Activated CD4-positive, alpha-beta T cell treated with anti-CD3 and anti-CD28 coated beads, Interleukin-2, amount 50 U/mL, for 16 hours (primary cell): ENCODE measurements around the gene QSER1.
"Not testable (repeated sequence)": the region's sequence is repeated elsewhere in the genome, so short reads cannot be mapped to it uniquely, and the experiment has no call there.

Source experiments
- DNase-seq: peaks from one replicate; pipeline ENCODE4 v3.0.0-alpha.2; 2020

QSER1 gene

GRCh38 chr11:32937283-32937682 lies 44.7 kb downstream of the QSER1 start:
- DNase-seq = not testable (repeated sequence)

- no peak for DNase-seq
Observed at GRCh38 chr11:32939046-32939445, 46.4 kb downstream of the QSER1 start.

- DNase-seq = no peak
Observed at GRCh38 chr11:32939866-32940265, 47.3 kb downstream of the QSER1 start.

GRCh38 chr11:32940865-32941264 lies 48.3 kb downstream of the QSER1 start:
- DNase-seq = no peak

GRCh38 chr11:32947978-32948377 lies 55.4 kb downstream of the QSER1 start:
- DNase-seq = no peak

GRCh38 chr11:32949739-32950138 lies 57.1 kb downstream of the QSER1 start:
- no peak for DNase-seq

GRCh38 chr11:32952421-32952820 lies 59.8 kb downstream of the QSER1 start:
- no peak for DNase-seq

- DNase-seq = no peak
Observed at GRCh38 chr11:32953700-32954099, 61.1 kb downstream of the QSER1 start.

GRCh38 chr11:32960553-32961164 lies 68.0 kb downstream of the QSER1 start:
- peak; percentile 54 for DNase-seq

- peak; percentile 52 for DNase-seq
Observed at GRCh38 chr11:32962016-32962415, 69.4 kb downstream of the QSER1 start.

GRCh38 chr11:32963721-32964120 lies 71.1 kb downstream of the QSER1 start:
- DNase-seq = no peak

GRCh38 chr11:32968541-32968940 lies 75.9 kb downstream of the QSER1 start:
- DNase-seq = no peak

- not testable (repeated sequence) for DNase-seq
Observed at GRCh38 chr11:32972233-32972632, 79.6 kb downstream of the QSER1 start.

GRCh38 chr11:32972781-32973180 lies 80.2 kb downstream of the QSER1 start:
- DNase-seq = no peak

GRCh38 chr11:32982626-32983025 lies 90.0 kb downstream of the QSER1 start:
- no peak for DNase-seq

- no peak for DNase-seq
Observed at GRCh38 chr11:32983506-32983905, 90.9 kb downstream of the QSER1 start.

- DNase-seq = no peak
Observed at GRCh38 chr11:32985600-32985999, 93.0 kb downstream of the QSER1 start.

GRCh38 chr11:32987851-32988250 lies 95.2 kb downstream of the QSER1 start:
- DNase-seq = no peak

GRCh38 chr11:32990481-32990880 lies 97.9 kb downstream of the QSER1 start:
- DNase-seq = no peak

- no peak for DNase-seq
Observed at GRCh38 chr11:32991427-32991826, 98.8 kb downstream of the QSER1 start.

- no peak for DNase-seq
Observed at GRCh38 chr11:32991898-32992297, 99.3 kb downstream of the QSER1 start.

GRCh38 chr11:33000181-33000580 lies 107.6 kb downstream of the QSER1 start:
- DNase-seq = no peak

- DNase-seq = no peak
Observed at GRCh38 chr11:33001281-33001680, 108.7 kb downstream of the QSER1 start.

- no peak for DNase-seq
Observed at GRCh38 chr11:33001751-33002542, 109.3 kb downstream of the QSER1 start.

GRCh38 chr11:33005175-33005574 lies 112.6 kb downstream of the QSER1 start:
- DNase-seq = peak; percentile 34
